GM12878 (cell line): ENCODE results near the gene TMPRSS12. TPM values are rescaled to one million over a fixed set of nuclear protein-coding genes. Genes with fewer than 3 reads are reported as not detected.

Experiments used
- ATAC-seq: fragments of 200-7000 bp; cut with Tn5 transposase; 3 replicates; pipeline ENCODE4 v1.9.1; 2020; ENCODE audit warnings: mild to moderate bottlenecking, moderate library complexity
- BruUV-seq: library from RNA; stranded (reverse); fragments of 400-500 nt; replicated peaks from 2 replicates; lab custom pipeline; 2021; lab: Mats Ljungman, UMichigan
- CTCF ChIA-PET: fragments of 300-600 bp; sonication (Branson Sonifier 250); formaldehyde crosslinking; extraction: SDS; loops from one replicate; lab custom pipeline; 2021; ENCODE audit warnings: inconsistent platforms; lab: Yijun Ruan, JAX
- POLR2A ChIA-PET: fragments of 350-600 bp; formaldehyde crosslinking; extraction: SDS; loops from one replicate; lab custom pipeline; 2021; ENCODE audit warnings: inconsistent platforms; lab: Charles Lee
- RAD21 ChIA-PET: fragments of 300-600 bp; sonication (Branson Sonifier 250); formaldehyde crosslinking; loops from one replicate; lab custom pipeline; 2023; ENCODE audit warnings: antibody characterized with exemption; ENCODE audit not compliant: unreplicated experiment; lab: Charles Lee
- SMC1A ChIA-PET: fragments of 300-600 bp; sonication (Branson Sonifier 250); formaldehyde crosslinking; loops from one replicate; lab custom pipeline; 2023; ENCODE audit not compliant: unreplicated experiment, uncharacterized antibody; lab: Charles Lee
- DNase-seq: peaks from one replicate; pipeline ENCODE4 v3.0.0-alpha.2; 2011; ENCODE audit warnings: low read depth, low spot score
- FAIRE-seq: peaks from 3 replicates; lab custom pipeline; 2011; peaks lifted over from hg19 to GRCh38; lab: Jason Lieb, UNC
- H2AFZ ChIP-seq: 2 replicates; pipeline ENCODE4 v1.6.0; 2011; ENCODE audit warnings: low read depth, low read length, control low read depth; ENCODE audit not compliant: control insufficient read depth
- H3K27ac ChIP-seq: 2 replicates; pipeline ENCODE4 v1.5.1; 2011; ENCODE audit warnings: control low read depth; ENCODE audit not compliant: control insufficient read depth, insufficient read depth
- H3K27me3 ChIP-seq, 2 experiments: replicated peaks in 1 of 2; 2 replicates each; pipeline versions ENCODE4 v1.6.0 to v1.6.1; 2011; ENCODE audit warnings: low read length in 1 of 2; ENCODE audit not compliant: control insufficient read depth in 2 of 2, insufficient read depth in 2 of 2
- H3K36me3 ChIP-seq, 2 experiments: 2 replicates each; pipeline ENCODE4 v1.5.1; 2011; ENCODE audit warnings: low read length in 1 of 2; ENCODE audit not compliant: control insufficient read depth in 2 of 2, insufficient read depth in 2 of 2
- H3K4me1 ChIP-seq: 2 replicates; pipeline ENCODE4 v1.6.1; 2011; ENCODE audit warnings: mild to moderate bottlenecking, low read length, moderate library complexity, mixed read lengths; ENCODE audit not compliant: control insufficient read depth, insufficient read depth
- H3K4me2 ChIP-seq: 2 replicates; pipeline ENCODE4 v1.6.0; 2011; ENCODE audit warnings: control low read depth; ENCODE audit not compliant: control insufficient read depth, insufficient read depth
- H3K4me3 ChIP-seq: fragments of 200-600 bp; sonication (generic); 2 replicates; pipeline ENCODE4 v1.5.1; 2016
- H3K79me2 ChIP-seq: 2 replicates; pipeline ENCODE4 v1.6.0; 2011; ENCODE audit warnings: low read length; ENCODE audit not compliant: control insufficient read depth, insufficient read depth
- H3K9ac ChIP-seq: 2 replicates; pipeline ENCODE4 v1.8.0; 2011; ENCODE audit warnings: low read length, control low read depth, mixed read lengths; ENCODE audit not compliant: control insufficient read depth, insufficient read depth
- H3K9me3 ChIP-seq: replicated peaks from 3 replicates; pipeline ENCODE4 v1.5.1; 2011; ENCODE audit warnings: mild to moderate bottlenecking, low read length; ENCODE audit not compliant: control insufficient read depth, insufficient read depth
- H4K20me1 ChIP-seq: 2 replicates; pipeline ENCODE4 v1.6.0; 2011; ENCODE audit not compliant: control insufficient read depth, insufficient read depth
- E2F8 ChIP-seq: fragments of 450-650 bp; IDR thresholded peaks from 2 replicates; pipeline ENCODE4 v1.6.1; 2018; ENCODE audit warnings: mild to moderate bottlenecking, low read depth, moderate library complexity; ENCODE audit not compliant: partially characterized antibody
- JUND ChIP-seq: IDR thresholded peaks from 2 replicates; pipeline ENCODE4 v1.6.1; 2012; ENCODE audit warnings: low read depth, mild to moderate bottlenecking, low read length, improper control_type of control experiment, moderate library complexity
- MXI1 ChIP-seq: fragments of 150-350 bp; IDR thresholded peaks from 2 replicates; pipeline ENCODE4 v1.6.1; 2011; ENCODE audit warnings: low read depth, mild to moderate bottlenecking, inconsistent platforms, low read length, improper control_type of control experiment
- RAD21 ChIP-seq: IDR thresholded peaks from 2 replicates; pipeline ENCODE4 v1.6.1; 2011; ENCODE audit warnings: mild to moderate bottlenecking, low read depth, low read length, moderate library complexity; ENCODE audit not compliant: insufficient read depth
- SIX5 ChIP-seq: IDR thresholded peaks from 2 replicates; pipeline ENCODE4 v1.6.1; 2011; ENCODE audit warnings: mild to moderate bottlenecking, low read depth, low read length, moderate library complexity; ENCODE audit not compliant: severe bottlenecking
- SUPT20H ChIP-seq: IDR thresholded peaks from 2 replicates; pipeline ENCODE4 v1.6.1; 2011; ENCODE audit warnings: low read depth, mild to moderate bottlenecking, low read length, moderate library complexity, borderline replicate concordance; ENCODE audit not compliant: control insufficient read depth
- ZBTB11 ChIP-seq: fragments of 450-650 bp; formaldehyde crosslinking; IDR thresholded peaks from 2 replicates; pipeline ENCODE4 v1.5.0; 2022; ENCODE audit warnings: mild to moderate bottlenecking, missing genetic modification characterization
- WGBS: methylation state at CpG from one replicate; pipeline ENCODE4 v1.1.6; 2016; ENCODE audit warnings: low lambda C conversion rate; ENCODE audit not compliant: insufficient replicate concordance, insufficient coverage; ENCODE audit errors: missing lambda C conversion rate; 5-methylcytosine and 5-hydroxymethylcytosine counted together
- in situ Hi-C: fragments of 300-500 bp; cut with MboI; formaldehyde crosslinking; loops from 9 replicates; pipeline ENCODE4 v1.14.3; 2018; ENCODE audit warnings: mixed read lengths
- intact Hi-C: fragments of 100-400 bp; cut with micrococcal nuclease; formaldehyde crosslinking; loops from one replicate; pipeline ENCODE4 v1.14.2; 2022; ENCODE audit not compliant: unreplicated experiment
- polyA plus RNA-seq, 11 experiments: library from polyadenylated mRNA; depleted of rRNA in 4 of 11; unstranded in 6 of 11; stranded (reverse) in 5 of 11; fragments of >200 nt; fragmentation: Nextera tagmentation in 4 of 11; fragmentation: Illumina TruSeq in 1 of 11; extraction: Ambion mirVana in 4 of 11; extraction: Trizol in 1 of 11; gene quantifications; 1 replicate in 1 of 11; 2 replicates in 10 of 11; pipeline versions ENCODE4 v1.2.1 to v1.2.3, GENCODE V29; 2011 to 2016; ENCODE audit warnings: inconsistent platforms in 2 of 11, missing spikeins in 2 of 11, low read depth in 1 of 11
- total RNA-seq, 4 experiments: library from RNA; depleted of rRNA in 3 of 4; stranded (reverse); fragments of >200 nt in 3 of 4; fragmentation: Illumina TruSeq in 1 of 4; extraction: Trizol in 1 of 4; gene quantifications; 2 replicates each; pipeline versions ENCODE4 v1.2.1 to v1.2.3, GENCODE V29; 2013 to 2021

TMPRSS12 gene
- total and polyA plus RNA-seq, 10 of the 15 experiments (the other 5 are each of a cell fraction or from before 2014, with no cell fraction given), result not detected

GRCh38 chr12:50862316-50862715, 19.6 kb downstream of the TMPRSS12 start:
- ChIA-PET RAD21 (no interaction called here), SMC1A (no interaction called here), CTCF (no interaction called here), POLR2A (no interaction called here)
- WGBS, result 71% methylated on average over 6 of the region's 6 CpGs
- Histone ChIP-seq H4K20me1 (no peaks in the 10 kb centered on the region), H3K27me3 (no peaks in the 10 kb centered on the region), H3K36me3 (no peaks in the 10 kb centered on the region), H3K9ac (no peak overlapping the region), H3K4me3 (no peak overlapping the region), H3K27ac (no peak overlapping the region), H3K4me1 (no peaks in the 10 kb centered on the region), H3K4me2 (no peak overlapping the region), H2AFZ (no peak overlapping the region), H3K79me2 (no peaks in the 10 kb centered on the region), H3K9me3 (peaks cover 4% of the 10 kb centered on the region; the same call in 2 of the 3 replicates)
- BruUV-seq, result no TSS peak
- intact Hi-C loops (no loop called here), in situ Hi-C loops (no loop called here)
- no peak for TF ChIP-seq JUND
- no peak for TF ChIP-seq MXI1
- no peak for TF ChIP-seq E2F8
- no peak for TF ChIP-seq ZBTB11 (CRISPR knock-in tag)
- no peak for TF ChIP-seq SIX5
- no peak for TF ChIP-seq SUPT20H
- no peak for TF ChIP-seq RAD21
- no peak for ATAC-seq
- no peak for FAIRE-seq
- no peak for DNase-seq
